RWPE2 (cell line): ENCODE data around the gene LXN.

Experiments
- ATAC-seq: fragments of 200-7000 bp; cut with Tn5 transposase; 3 replicates; pipeline ENCODE4 v1.9.1; 2021; ENCODE audit warnings: low read depth
- DNase-seq: peaks from one replicate; pipeline ENCODE4 v3.0.0-alpha.2; 2020; ENCODE audit warnings: low spot score
- H3K27ac ChIP-seq: fragments of 450-650 bp; 2 replicates; pipeline ENCODE4 v1.5.1; 2017; ENCODE audit warnings: mild to moderate bottlenecking; ENCODE audit not compliant: poor library complexity, severe bottlenecking
- H3K27me3 ChIP-seq: fragments of 250-450 bp; sonication (Bioruptor Pico); 2 replicates; pipeline ENCODE4 v1.5.1; 2021; ENCODE audit warnings: mild to moderate bottlenecking, moderate library complexity; ENCODE audit not compliant: insufficient read depth, poor library complexity, severe bottlenecking
- H3K36me3 ChIP-seq: fragments of 250-450 bp; sonication (Bioruptor Pico); 2 replicates; pipeline ENCODE4 v1.5.1; 2020; ENCODE audit warnings: low read depth, mild to moderate bottlenecking, moderate library complexity
- H3K4me1 ChIP-seq: fragments of 250-450 bp; sonication (Bioruptor Pico); 2 replicates; pipeline ENCODE4 v1.5.1; 2021; ENCODE audit warnings: mild to moderate bottlenecking, moderate library complexity; ENCODE audit not compliant: insufficient read depth, poor library complexity, severe bottlenecking
- H3K4me3 ChIP-seq: fragments of 250-450 bp; sonication (Bioruptor Pico); 2 replicates; pipeline ENCODE4 v1.5.1; 2021; ENCODE audit warnings: mild to moderate bottlenecking, moderate library complexity; ENCODE audit not compliant: severe bottlenecking
- H3K9me3 ChIP-seq: fragments of 250-450 bp; sonication (Bioruptor Pico); 2 replicates; pipeline ENCODE4 v1.5.1; 2021; ENCODE audit warnings: mild to moderate bottlenecking, moderate library complexity; ENCODE audit not compliant: severe bottlenecking
- CTCF ChIP-seq: fragments of 450-650 bp; IDR thresholded peaks from one replicate; pipeline ENCODE4 v1.5.1; 2017; ENCODE audit warnings: mild to moderate bottlenecking, moderate library complexity; ENCODE audit not compliant: poor library complexity, severe bottlenecking

LXN gene

GRCh38 chr3:158672215-158673176 lies at the start of gene LXN:
Gene LXN, minus strand, starts transcription at chr3:158672648. Its CDS starts 170 bp downstream, at chr3:158672478.
- Histone ChIP-seq H3K27ac (peak within 1 kb of the TSS; percentile 28), H3K27me3 (no peaks in the 10 kb centered on the region), H3K4me3 (peak within 1 kb of the TSS; percentile 35), H3K9me3 (no peaks in the 10 kb centered on the region), H3K36me3 (peaks cover 37% of the 10 kb centered on the region), H3K4me1 (no peaks in the 10 kb centered on the region)
- ATAC-seq (peak; percentile 100), DNase-seq (peak; percentile 90)
- TF ChIP-seq CTCF = peak; percentile 79

GRCh38 chr3:158722108-158722507 lies 49.7 kb upstream of the LXN start:
- peaks cover 36% of the 10 kb centered on the region for H3K4me1 ChIP-seq
- ATAC-seq (no peak), DNase-seq (no peak)
- H3K27me3 ChIP-seq = no peaks in the 10 kb centered on the region
- no peaks in the 10 kb centered on the region for H3K9me3 ChIP-seq
- no peak for TF ChIP-seq CTCF
- no peaks in the 10 kb centered on the region for H3K36me3 ChIP-seq
- H3K27ac ChIP-seq = no peak overlapping the region
- H3K4me3 ChIP-seq = no peak overlapping the region

- peak; percentile 71 for DNase-seq
- no peak overlapping the region for H3K27ac ChIP-seq
- peaks cover 25% of the 10 kb centered on the region for H3K4me1 ChIP-seq
- no peak for TF ChIP-seq CTCF
- ATAC-seq = peak; percentile 86
- H3K4me3 ChIP-seq = no peak overlapping the region
- no peaks in the 10 kb centered on the region for H3K9me3 ChIP-seq
- no peaks in the 10 kb centered on the region for H3K36me3 ChIP-seq
- no peaks in the 10 kb centered on the region for H3K27me3 ChIP-seq
Observed at GRCh38 chr3:158718490-158719170, 46.2 kb upstream of the LXN start.

GRCh38 chr3:158717576-158717975 lies 45.1 kb upstream of the LXN start:
- Histone ChIP-seq H3K36me3 (peaks cover 7% of the 10 kb centered on the region), H3K4me1 (peaks cover 16% of the 10 kb centered on the region), H3K27ac (no peak overlapping the region), H3K27me3 (no peaks in the 10 kb centered on the region), H3K4me3 (no peak overlapping the region), H3K9me3 (no peaks in the 10 kb centered on the region)
- DNase-seq (no peak), ATAC-seq (no peak)
- no peak for TF ChIP-seq CTCF

- no peaks in the 10 kb centered on the region for H3K27me3 ChIP-seq
- H3K9me3 ChIP-seq = no peaks in the 10 kb centered on the region
- H3K36me3 ChIP-seq = peaks cover 16% of the 10 kb centered on the region
- H3K27ac ChIP-seq = no peak overlapping the region
- ATAC-seq (no peak), DNase-seq (no peak)
- no peak overlapping the region for H3K4me3 ChIP-seq
- TF ChIP-seq CTCF = no peak
- peaks cover 18% of the 10 kb centered on the region for H3K4me1 ChIP-seq
Observed at GRCh38 chr3:158713094-158713499, 40.6 kb upstream of the LXN start.
